ENCODE results near the gene ASB16. TPM values are rescaled to one million over a fixed set of nuclear protein-coding genes. Genes with fewer than 3 reads are reported as not detected.

The ASB16 gene
- total RNA-seq, 1 experiment from 2014 or later: not detected

- DNase-seq (ENCODE audit: low spot score): no peak
These were observed 36.8 kb downstream of the ASB16 start for GRCh38 chr17:44207319-44207718.

DNA sequence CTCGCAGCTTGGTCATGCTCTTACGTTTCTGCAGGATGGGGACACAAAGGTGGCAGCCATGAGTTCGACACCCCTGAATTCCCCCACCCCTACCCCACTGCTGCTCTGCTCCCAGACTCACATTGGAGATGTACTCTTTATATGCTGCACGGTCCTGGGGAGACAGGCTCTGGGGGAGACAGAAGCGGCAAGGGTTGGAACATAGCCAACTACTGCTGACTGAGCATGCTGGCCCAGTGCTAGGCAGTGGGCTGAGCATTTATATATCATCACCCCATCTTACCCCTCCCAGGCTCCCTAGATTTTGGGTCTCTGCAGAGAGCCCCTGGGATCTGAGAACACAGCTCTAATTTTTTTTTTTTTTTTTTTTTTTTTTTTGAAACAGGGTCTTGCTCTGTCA lies 37.2 kb downstream of the ASB16 start:
- DNase-seq (ENCODE audit: low spot score): no peak

DNA sequence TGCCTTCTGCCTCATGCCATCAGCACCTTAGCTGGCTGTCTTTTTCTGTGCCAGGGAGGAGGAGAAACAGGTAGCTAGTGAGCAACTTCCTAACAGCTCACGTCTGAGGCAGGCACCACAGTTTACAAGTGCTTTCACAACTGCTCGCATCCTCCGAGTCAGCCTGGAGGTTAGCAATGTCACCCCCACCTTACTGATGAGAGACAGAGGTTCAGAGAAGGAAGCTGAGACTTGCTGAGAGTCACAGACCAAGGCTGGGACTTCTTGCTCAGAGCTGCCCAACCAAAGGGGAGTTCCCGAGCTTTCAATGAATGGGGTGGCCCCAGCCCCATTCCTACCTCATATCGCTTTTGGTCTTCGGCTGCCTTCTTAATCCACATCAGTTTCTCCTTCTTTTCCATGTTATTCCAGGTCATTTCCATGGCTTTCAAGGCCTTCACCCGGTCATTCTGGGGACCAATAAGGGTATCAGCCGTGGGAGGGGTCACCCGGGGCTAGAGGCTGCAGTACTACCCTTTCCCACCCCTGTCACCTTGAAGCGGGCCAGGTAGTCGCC lies 39.4 kb downstream of the ASB16 start:
- no peak for DNase-seq (ENCODE audit: low spot score)

DNA sequence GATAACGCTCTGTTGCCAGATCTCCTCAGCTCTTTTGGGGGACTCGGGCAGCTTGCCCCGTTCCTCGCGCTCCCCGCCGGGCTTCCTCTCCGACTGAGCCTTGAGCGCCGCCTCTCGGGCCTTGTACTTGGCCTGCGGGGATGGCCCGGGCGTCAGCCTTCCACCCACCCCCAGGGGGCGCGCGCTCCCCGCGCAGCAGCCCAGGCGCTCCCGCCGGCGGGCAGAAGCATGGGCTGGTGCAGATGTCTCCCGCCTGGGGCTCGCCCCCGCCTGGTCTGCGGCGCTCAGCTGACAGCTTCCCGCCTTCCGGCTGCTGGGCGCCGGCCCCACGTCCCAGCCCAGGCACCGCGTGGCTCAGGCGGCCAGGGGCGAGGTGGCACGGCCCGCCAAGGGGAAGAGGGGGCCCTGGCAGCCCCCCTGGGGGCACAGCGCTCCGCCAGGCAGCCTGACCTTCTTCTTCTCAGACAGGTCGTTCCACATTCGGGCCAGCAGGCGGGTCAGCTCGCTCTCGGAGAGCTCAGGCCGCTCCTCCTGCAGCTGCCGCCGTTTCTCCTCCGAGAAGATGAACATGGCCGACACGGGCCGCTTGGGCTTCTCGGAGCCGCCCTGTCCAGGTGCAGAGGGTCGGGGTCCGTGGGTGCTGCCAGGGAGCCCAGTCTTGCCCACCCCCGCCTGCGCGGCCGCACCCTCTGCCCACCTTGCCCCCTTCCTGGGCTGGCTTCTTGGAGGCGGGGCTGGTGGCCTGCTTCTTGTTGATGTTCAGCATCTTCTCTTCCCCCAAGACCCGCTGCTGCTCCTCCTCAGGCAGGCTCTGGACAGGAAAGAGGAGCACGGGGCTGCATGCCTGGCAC lies 40.1 kb downstream of the ASB16 start:
- peak; percentile 71 for DNase-seq (ENCODE audit: low spot score)

GRCh38 chr17:44211281-44212265 lies 41.1 kb downstream of the ASB16 start:
- DNase-seq (ENCODE audit: low spot score): no peak

- no peak for DNase-seq (ENCODE audit: low spot score)
These were observed 42.3 kb downstream of the ASB16 start for GRCh38 chr17:44212507-44213402.

- no peak for DNase-seq (ENCODE audit: low spot score)
These were observed 43.1 kb downstream of the ASB16 start for GRCh38 chr17:44213403-44214229.

DNA sequence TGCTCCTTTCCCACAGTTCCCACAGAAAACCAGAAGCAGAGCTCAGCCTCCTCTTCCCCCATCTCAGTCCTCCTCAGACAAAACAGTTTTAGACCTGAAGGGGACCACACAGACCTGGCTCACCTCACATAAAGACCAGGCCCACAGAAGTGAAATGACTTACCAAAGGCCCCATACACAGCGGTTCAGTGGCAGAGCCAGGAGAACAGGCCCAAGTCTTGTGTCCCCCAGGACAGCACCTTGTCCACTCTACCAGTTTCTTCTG lies 43.7 kb downstream of the ASB16 start:
- no peak for DNase-seq (ENCODE audit: low spot score)

- no peak for DNase-seq (ENCODE audit: low spot score)
These were observed 44.4 kb downstream of the ASB16 start for GRCh38 chr17:44214896-44215295.

DNA sequence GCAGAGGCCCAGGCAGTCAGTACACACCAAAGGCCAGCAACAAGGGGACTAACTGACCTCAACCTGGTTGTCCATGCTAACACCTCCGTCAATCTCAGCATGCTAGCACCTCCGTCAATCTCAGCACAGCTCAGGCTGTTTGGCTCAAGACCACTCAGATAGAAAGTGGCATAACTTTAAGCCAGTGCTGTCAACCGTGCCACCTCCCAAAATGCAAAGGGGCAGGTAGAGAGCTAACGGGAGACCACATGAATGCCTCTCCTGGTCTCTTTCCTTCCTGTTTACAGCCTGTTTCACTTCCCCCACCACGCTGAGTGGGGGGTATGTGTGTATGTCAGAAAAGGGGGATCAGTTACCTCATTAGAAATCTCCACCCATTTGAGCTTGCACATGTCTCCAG lies 45.7 kb downstream of the ASB16 start:
- DNase-seq (ENCODE audit: low spot score): no peak

DNA sequence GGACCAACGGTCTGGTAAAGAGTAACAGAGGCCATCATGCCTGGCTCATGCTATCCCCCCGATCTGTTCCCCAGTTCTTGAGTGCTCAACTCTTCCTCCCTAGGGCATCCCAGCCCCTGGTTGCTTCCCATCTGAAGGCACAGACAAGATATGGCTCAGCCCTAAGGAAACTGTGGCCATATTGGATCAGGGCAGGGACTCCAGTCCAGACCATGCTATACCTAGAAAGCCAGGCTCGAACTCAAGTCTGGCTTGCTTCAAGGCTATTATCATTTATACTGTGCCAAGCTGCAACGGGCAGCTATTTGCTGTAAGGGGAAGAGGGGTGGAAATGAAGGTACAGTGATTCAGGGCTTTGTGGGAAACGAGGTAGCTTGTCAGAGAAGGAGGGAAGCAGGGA lies 46.2 kb downstream of the ASB16 start:
- no peak for DNase-seq (ENCODE audit: low spot score)

DNA sequence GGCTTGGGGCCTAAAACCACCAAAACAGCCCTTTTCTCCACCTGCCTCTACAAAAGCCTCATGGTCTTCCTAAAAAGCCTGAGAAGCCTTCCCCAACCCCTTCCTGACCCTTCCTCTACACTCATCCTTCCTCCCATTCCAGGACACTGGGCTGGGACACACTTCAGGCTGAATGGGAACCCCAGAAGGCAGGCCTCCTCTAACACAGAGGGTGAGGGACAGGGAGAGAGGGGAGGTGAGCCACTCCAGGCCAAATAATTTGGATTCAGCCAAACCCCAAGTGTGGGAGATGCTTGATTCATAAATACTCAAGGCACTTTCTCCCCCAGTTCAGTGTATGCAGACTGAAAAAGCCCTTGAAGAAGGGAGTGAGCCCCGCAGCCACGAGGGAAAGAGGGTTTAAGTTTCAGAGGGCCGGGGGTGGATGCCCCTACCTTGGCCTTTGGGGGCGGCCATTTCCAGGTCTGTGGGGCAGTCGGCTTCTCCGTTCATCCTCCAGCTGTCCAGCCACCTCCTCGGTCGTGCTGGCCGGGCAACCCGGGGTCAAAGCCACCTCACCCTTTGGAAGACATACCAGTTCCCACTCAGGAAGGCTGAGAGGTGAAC lies 47.3 kb downstream of the ASB16 start:
- DNase-seq (ENCODE audit: low spot score): no peak

DNA sequence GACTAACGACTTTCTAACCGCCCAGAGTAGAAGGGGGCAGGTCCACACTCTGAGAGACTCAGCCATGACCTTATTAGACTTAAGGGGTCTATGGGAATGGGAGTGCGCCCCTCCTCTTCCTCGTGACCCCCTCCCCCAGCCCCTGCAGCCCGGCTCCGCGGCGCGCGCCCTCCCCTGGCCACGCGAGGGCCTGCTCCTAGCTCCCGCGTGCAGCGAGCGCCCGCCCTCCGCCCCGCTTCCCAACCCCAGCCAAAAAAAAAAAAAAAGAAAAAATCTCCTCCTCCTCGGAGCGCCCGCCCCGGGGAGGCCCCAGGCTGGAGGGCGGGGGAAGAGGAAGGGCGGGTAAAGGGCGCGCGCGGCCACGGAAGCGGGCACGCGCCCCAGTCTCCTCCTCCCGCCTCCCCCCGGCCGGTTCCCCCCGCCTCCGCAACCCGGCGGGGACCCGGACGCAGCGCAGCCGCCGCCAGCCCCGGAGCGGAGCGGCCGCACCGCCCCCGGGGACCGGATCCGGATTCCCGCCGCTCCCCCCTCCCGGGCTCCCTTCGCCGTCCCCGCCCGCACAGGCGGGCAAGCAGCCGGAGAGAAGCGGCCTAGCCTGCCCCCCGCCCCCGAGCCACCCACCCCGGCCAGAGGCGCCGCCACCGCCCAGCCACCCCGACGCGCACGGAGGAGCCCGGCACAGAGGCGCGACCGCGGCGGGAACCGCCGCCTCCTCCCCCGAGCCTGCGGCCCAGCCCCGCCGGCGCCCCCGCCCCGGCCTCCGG lies 48.0 kb downstream of the ASB16 start:
- peak; percentile 84 for DNase-seq (ENCODE audit: low spot score)

DNA sequence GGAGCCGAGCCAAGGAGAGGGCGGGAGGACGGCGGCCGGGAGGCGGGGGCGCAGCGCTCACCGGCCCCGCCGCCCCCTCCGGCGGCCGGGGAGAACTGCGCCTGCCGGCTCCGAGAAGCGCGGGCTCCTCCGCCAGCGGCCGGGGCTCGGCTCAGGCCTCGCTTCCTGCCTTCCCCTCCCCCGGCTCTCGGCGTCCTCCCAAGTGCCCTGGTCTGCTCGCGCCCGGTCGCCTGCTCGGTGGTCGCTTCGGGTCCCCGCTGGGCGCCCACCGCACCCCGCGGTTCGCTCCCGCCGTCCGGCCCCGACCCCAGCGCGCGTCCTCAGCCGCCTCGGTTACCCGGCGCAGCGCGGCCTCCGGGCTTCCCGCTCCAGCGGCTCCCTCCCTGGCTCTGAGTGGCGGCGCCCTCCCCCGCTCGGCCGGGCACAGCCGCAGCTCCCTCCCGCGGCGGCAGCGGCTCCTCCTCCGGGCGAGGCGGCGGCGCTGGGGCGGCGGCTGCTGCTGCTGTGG lies 48.7 kb downstream of the ASB16 start:
- no peak for DNase-seq (ENCODE audit: low spot score)

- peak; percentile 40 for DNase-seq (ENCODE audit: low spot score)
These were observed 49.2 kb downstream of the ASB16 start, which contains the start of gene UBTF for GRCh38 chr17:44219616-44220212. TSS of gene UBTF (minus strand) at chr17:44219675. CDS start at chr17:44218229, 1,446 bp downstream.

GRCh38 chr17:44220213-44221083 lies 49.9 kb downstream of the ASB16 start:
- no peak for DNase-seq (ENCODE audit: low spot score)

GRCh38 chr17:44221084-44221861 lies 50.8 kb downstream of the ASB16 start:
- DNase-seq (ENCODE audit: low spot score): peak; percentile 57

All from A172 (cell line).